T-cell (primary cell): ENCODE results near the gene MYRIP. TPM values are rescaled to one million over a fixed set of nuclear protein-coding genes. Genes with fewer than 3 reads are reported as not detected.

Experiments used
- ATAC-seq, 4 experiments: fragments of 200-7000 bp in 3 of 4; fragments of 150-1000 bp in 1 of 4; cut with Tn5 transposase; replicated peaks in 1 of 4; 1 replicate in 3 of 4; 2 replicates in 1 of 4; pipeline ENCODE4 v1.10.0; 2021; ENCODE audit warnings: moderate library complexity in 3 of 4, mild to moderate bottlenecking in 2 of 4, moderate number of reproducible peaks in 1 of 4
- CTCF ChIA-PET, 2 donors: fragments of 300-600 bp; sonication (Branson Sonifier 250); formaldehyde crosslinking; loops; one replicate each; lab custom pipeline; 2022; ENCODE audit warnings: antibody characterized with exemption in 2 of 2; lab: Charles Lee
- POLR2A ChIA-PET, 2 donors: fragments of 300-600 bp; sonication (Branson Sonifier 250); formaldehyde crosslinking; loops; one replicate each; lab custom pipeline; 2022; ENCODE audit warnings: antibody characterized with exemption in 2 of 2; lab: Charles Lee
- DNase-seq, 35 experiments: peaks; one replicate each; pipeline versions ENCODE4 v3.0.0 to v3.0.0-alpha.2; 2013 to 2023
- H3K27ac ChIP-seq: one replicate; pipeline ENCODE4 v1.5.1; 2013; ENCODE audit warnings: low read length
- H3K27me3 ChIP-seq, 2 experiments: replicated peaks in 1 of 2; 1 replicate in 1 of 2; 2 replicates in 1 of 2; pipeline versions ENCODE4 v1.6.1 to v1.7.0; 2013; ENCODE audit warnings: low read length in 1 of 2, mixed read lengths in 1 of 2; ENCODE audit not compliant: control insufficient read depth in 2 of 2, insufficient read depth in 2 of 2; ENCODE audit errors: extremely low read depth in 1 of 2
- H3K36me3 ChIP-seq, 2 donors: 1 replicate in 1 of 2; 2 replicates in 1 of 2; pipeline versions ENCODE4 v1.6.1 to v1.7.0; 2013; ENCODE audit warnings: low read length in 1 of 2; ENCODE audit not compliant: control insufficient read depth in 2 of 2, insufficient read depth in 1 of 2; ENCODE audit errors: extremely low read depth in 1 of 2
- H3K4me1 ChIP-seq, 2 experiments: 1 replicate in 1 of 2; 2 replicates in 1 of 2; pipeline versions ENCODE4 v1.6.1 to v1.7.0; 2013; ENCODE audit warnings: low read length in 2 of 2, mixed read lengths in 1 of 2; ENCODE audit not compliant: insufficient read depth in 2 of 2, control insufficient read depth in 1 of 2; ENCODE audit errors: extremely low read depth in 1 of 2
- H3K4me3 ChIP-seq, 2 donors: 1 replicate in 1 of 2; 2 replicates in 1 of 2; pipeline versions ENCODE4 v1.5.1 to v1.7.0; 2013; ENCODE audit warnings: mild to moderate bottlenecking in 2 of 2, low read length in 1 of 2, moderate library complexity in 1 of 2; ENCODE audit not compliant: control insufficient read depth in 1 of 2; ENCODE audit errors: extremely low read depth in 1 of 2
- H3K9me3 ChIP-seq: 2 replicates; pipeline ENCODE4 v1.7.0; 2013
- H3K27ac Mint-ChIP-seq, 2 donors: one replicate each; pipeline ENCODE4 v1.8.0; 2020 to 2021; ENCODE audit warnings: mild to moderate bottlenecking in 2 of 2, mixed read lengths in 2 of 2
- H3K27me3 Mint-ChIP-seq, 2 donors: one replicate each; pipeline ENCODE4 v1.8.0; 2021 to 2022; ENCODE audit warnings: mixed read lengths in 2 of 2
- H3K36me3 Mint-ChIP-seq: one replicate; pipeline ENCODE4 v1.8.0; 2021; ENCODE audit warnings: mixed read lengths
- H3K4me1 Mint-ChIP-seq, 3 donors: one replicate each; pipeline ENCODE4 v1.8.0; 2020 to 2022; ENCODE audit warnings: mixed read lengths in 3 of 3, mild to moderate bottlenecking in 1 of 3
- H3K4me3 Mint-ChIP-seq, 3 donors: one replicate each; pipeline ENCODE4 v1.8.0; 2020 to 2022; ENCODE audit warnings: mild to moderate bottlenecking in 3 of 3, mixed read lengths in 3 of 3, moderate library complexity in 3 of 3
- H3K9me3 Mint-ChIP-seq, 3 donors: one replicate each; pipeline ENCODE4 v1.8.0; 2020 to 2022; ENCODE audit warnings: mixed read lengths in 3 of 3
- WGBS: methylation state at CpG from one replicate; pipeline ENCODE4 v1.1.5; 2013; ENCODE audit warnings: missing lambda C conversion rate; ENCODE audit not compliant: insufficient coverage; 5-methylcytosine and 5-hydroxymethylcytosine counted together
- total RNA-seq, 35 experiments: library from RNA in 6 of 35; stranded (reverse) in 6 of 35; fragments of 120-200 nt in 1 of 35; gene quantifications; one replicate each; pipeline versions ENCODE4 v1.2.1 to v1.2.4 and lab custom pipeline; 2013 to 2026

Gene MYRIP
- total RNA-seq, 5 donors from 2014 or later (not counting 1 experiment from before 2014, with no cell fraction given), result not detected

DNA sequence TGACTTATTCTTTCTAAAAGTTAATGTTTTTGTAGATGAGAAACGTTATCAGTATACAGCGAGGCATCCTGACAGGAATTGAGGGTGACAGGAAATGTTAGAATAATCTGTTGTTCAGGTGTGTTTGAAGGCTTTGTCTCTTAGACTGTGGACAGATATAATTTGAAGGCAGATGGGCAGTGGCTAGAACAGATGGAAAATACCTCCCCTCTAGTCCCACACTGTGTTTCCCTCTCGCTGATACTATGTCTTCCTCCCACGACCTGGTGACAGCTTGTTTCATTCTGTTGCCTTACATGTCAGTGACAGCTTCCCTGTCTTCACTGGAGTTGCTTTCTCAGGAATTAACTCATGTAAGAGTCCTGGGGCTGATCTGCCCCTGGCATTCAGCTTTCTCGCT is 125.3 kb downstream of the MYRIP start:
- ATAC-seq, result no peak
- peaks cover 0 to 4% of the 10 kb centered on the region in 2 donors for H3K27me3 Mint-ChIP-seq
- POLR2A ChIA-PET, result no interaction called here
- CTCF ChIA-PET, result no interaction called here
- no peaks in the 10 kb centered on the region for H3K4me1 Mint-ChIP-seq
- H3K36me3 ChIP-seq, result no peaks in the 10 kb centered on the region
- no peak overlapping the region for H3K27ac Mint-ChIP-seq
- H3K4me1 ChIP-seq, result no peaks in the 10 kb centered on the region
- H3K27me3 ChIP-seq, result no peaks in the 10 kb centered on the region
- no peak overlapping the region for H3K4me3 ChIP-seq
- no peak overlapping the region for H3K27ac ChIP-seq
- 45% methylated on average over 1 of the region's 5 CpGs for WGBS
- no peaks in the 10 kb centered on the region for H3K36me3 Mint-ChIP-seq
- DNase-seq, result no peak
- no peak overlapping the region for H3K4me3 Mint-ChIP-seq
- peaks cover 0 to 2% (median 0%) of the 10 kb centered on the region in 3 donors for H3K9me3 Mint-ChIP-seq
- no peaks in the 10 kb centered on the region for H3K9me3 ChIP-seq

- CTCF ChIA-PET, result no interaction called here
- WGBS, result no CpG with 5 or more reads among the region's 1 CpG
- H3K4me1 Mint-ChIP-seq, result no peaks in the 10 kb centered on the region
These were observed 125.9 kb downstream of the MYRIP start for GRCh38 chr3:39935261-39935660.

DNA sequence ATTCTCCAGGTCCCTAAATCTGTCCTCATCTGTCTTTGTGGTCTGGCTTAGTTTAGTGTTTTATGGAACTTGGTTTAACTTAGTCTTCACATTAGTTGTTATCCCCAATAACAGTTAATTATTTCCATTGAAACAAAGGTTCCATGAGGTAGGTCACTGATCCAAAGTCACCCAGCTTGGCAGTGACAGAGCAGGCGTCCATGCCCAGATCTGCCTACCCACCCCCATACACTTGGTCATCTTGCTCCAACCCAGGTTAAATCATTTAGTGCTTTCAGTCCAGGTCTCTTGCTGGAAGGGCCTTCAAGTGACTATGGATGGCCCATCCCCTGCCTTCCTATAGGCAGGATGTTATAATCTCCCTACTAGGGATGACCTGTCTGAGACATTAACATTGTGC is 127.4 kb downstream of the MYRIP start:
- no peak for DNase-seq
- Mint-ChIP-seq H3K9me3 (peaks cover 0 to 2% (median 0%) of the 10 kb centered on the region in 3 donors), H3K4me1 (no peaks in the 10 kb centered on the region), H3K4me3 (no peak overlapping the region), H3K27me3 (peaks cover under 1 to 4% of the 10 kb centered on the region in 2 donors), H3K27ac (no peak overlapping the region), H3K36me3 (no peaks in the 10 kb centered on the region)
- ATAC-seq, result no peak
- Histone ChIP-seq H3K4me1 (no peaks in the 10 kb centered on the region), H3K4me3 (no peak overlapping the region), H3K36me3 (no peaks in the 10 kb centered on the region), H3K27ac (no peak overlapping the region), H3K9me3 (no peaks in the 10 kb centered on the region), H3K27me3 (no peaks in the 10 kb centered on the region)
- ChIA-PET POLR2A (no interaction called here), CTCF (no interaction called here)
- no CpG with 5 or more reads among the region's 1 CpG for WGBS

More at GRCh38 chr3:39935261-39935660, 125.9 kb downstream of the MYRIP start:
- H3K27ac Mint-ChIP-seq, result no peak overlapping the region
- H3K36me3 Mint-ChIP-seq, result no peaks in the 10 kb centered on the region
- Histone ChIP-seq H3K27ac (no peak overlapping the region), H3K9me3 (no peaks in the 10 kb centered on the region), H3K4me3 (no peak overlapping the region), H3K27me3 (no peaks in the 10 kb centered on the region), H3K36me3 (no peaks in the 10 kb centered on the region), H3K4me1 (no peaks in the 10 kb centered on the region)
- DNase-seq, result no peak
- H3K27me3 Mint-ChIP-seq, result peaks cover 0 to 4% of the 10 kb centered on the region in 2 donors
- H3K4me3 Mint-ChIP-seq, result no peak overlapping the region
- no peak for ATAC-seq
- POLR2A ChIA-PET, result no interaction called here
- H3K9me3 Mint-ChIP-seq, result peaks cover 0 to 2% (median 0%) of the 10 kb centered on the region in 3 donors

DNA sequence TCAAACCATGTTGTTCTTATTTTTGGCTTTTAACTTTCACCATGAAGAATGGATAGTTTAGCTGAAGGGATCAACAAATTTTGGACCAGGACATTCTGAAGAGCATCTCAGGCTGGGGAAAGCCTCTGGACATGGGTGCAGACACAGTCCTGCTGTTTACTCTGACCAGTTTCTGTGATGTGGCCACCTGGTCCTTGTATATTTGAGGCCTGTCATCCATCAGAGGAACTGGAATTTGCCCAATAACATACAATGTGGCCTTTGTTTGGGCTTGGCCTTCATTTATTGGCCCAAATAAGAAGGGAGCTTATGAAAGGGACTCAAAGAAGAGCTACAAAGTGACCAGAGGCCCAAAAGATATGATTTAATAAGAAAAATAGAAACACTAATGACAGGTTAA is 127.9 kb downstream of the MYRIP start:
- ChIA-PET POLR2A (no interaction called here), CTCF (no interaction called here)
- no peaks in the 10 kb centered on the region for H3K27me3 ChIP-seq
- H3K4me1 ChIP-seq, result no peaks in the 10 kb centered on the region
- no peak for DNase-seq
- H3K9me3 ChIP-seq, result no peaks in the 10 kb centered on the region
- H3K9me3 Mint-ChIP-seq, result peaks cover 0 to 2% (median 0%) of the 10 kb centered on the region in 3 donors
- H3K4me1 Mint-ChIP-seq, result no peaks in the 10 kb centered on the region
- H3K27me3 Mint-ChIP-seq, result peaks cover 4% of the 10 kb centered on the region in 2 donors
- H3K27ac ChIP-seq, result no peak overlapping the region
- H3K4me3 ChIP-seq, result no peak overlapping the region
- ATAC-seq, result no peak
- no peak overlapping the region for H3K4me3 Mint-ChIP-seq
- H3K27ac Mint-ChIP-seq, result no peak overlapping the region
- no peaks in the 10 kb centered on the region for H3K36me3 ChIP-seq
- H3K36me3 Mint-ChIP-seq, result no peaks in the 10 kb centered on the region

- Histone ChIP-seq H3K27ac (no peak overlapping the region), H3K36me3 (no peaks in the 10 kb centered on the region), H3K4me3 (no peak overlapping the region), H3K27me3 (no peaks in the 10 kb centered on the region), H3K9me3 (no peaks in the 10 kb centered on the region), H3K4me1 (no peaks in the 10 kb centered on the region)
- Mint-ChIP-seq H3K36me3 (no peaks in the 10 kb centered on the region), H3K4me3 (no peak overlapping the region), H3K9me3 (peaks cover 0 to 2% (median 0%) of the 10 kb centered on the region in 3 donors), H3K27me3 (peaks cover 0 to 4% of the 10 kb centered on the region in 2 donors), H3K4me1 (no peaks in the 10 kb centered on the region), H3K27ac (no peak overlapping the region)
- POLR2A ChIA-PET, result no interaction called here
- CTCF ChIA-PET, result no interaction called here
- no CpG with 5 or more reads among the region's 1 CpG for WGBS
- ATAC-seq (no peak), DNase-seq (no peak)
These were observed 128.5 kb downstream of the MYRIP start for GRCh38 chr3:39937874-39938273.

DNA sequence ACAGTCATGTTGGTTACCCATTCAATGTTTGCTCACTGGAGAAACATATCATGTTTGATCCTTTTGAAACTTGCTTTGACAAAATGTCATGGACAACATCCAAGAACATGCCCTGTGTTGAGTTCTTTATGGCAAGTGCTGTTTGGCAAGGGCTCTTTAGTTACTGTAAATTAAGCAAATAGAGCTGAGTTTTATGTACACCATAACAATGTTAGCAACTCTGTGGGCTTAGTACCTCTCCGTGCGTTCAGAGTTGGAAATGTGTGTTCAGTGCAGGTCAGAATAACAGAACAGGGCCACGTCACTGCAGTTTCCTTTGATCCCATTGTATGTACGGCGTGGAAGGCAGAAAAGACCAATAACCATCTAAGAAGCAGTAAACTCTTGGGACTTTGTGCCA is 132.5 kb downstream of the MYRIP start:
- no peak overlapping the region for H3K4me3 Mint-ChIP-seq
- no peaks in the 10 kb centered on the region for H3K36me3 Mint-ChIP-seq
- no peaks in the 10 kb centered on the region for H3K9me3 Mint-ChIP-seq
- ATAC-seq (no peak), DNase-seq (no peak)
- no peaks in the 10 kb centered on the region for H3K4me1 Mint-ChIP-seq
- ChIA-PET POLR2A (no interaction called here), CTCF (no interaction called here)
- no peaks in the 10 kb centered on the region for H3K9me3 ChIP-seq
- no peak overlapping the region for H3K4me3 ChIP-seq
- no peaks in the 10 kb centered on the region for H3K36me3 ChIP-seq
- no peaks in the 10 kb centered on the region for H3K27me3 ChIP-seq
- H3K4me1 ChIP-seq, result no peaks in the 10 kb centered on the region
- peaks cover 2 to 10% of the 10 kb centered on the region in 2 donors for H3K27me3 Mint-ChIP-seq
- H3K27ac ChIP-seq, result no peak overlapping the region
- WGBS, result 94% methylated on average over 3 of the region's 5 CpGs
- no peak overlapping the region for H3K27ac Mint-ChIP-seq
